Neural progenitor cell (in vitro differentiated cells): ENCODE measurements around the gene MYO18B.

ENCODE experiments used
- EZH2 ChIP-seq: fragments of 200-600 bp; sonication (generic); IDR thresholded peaks from 2 replicates; pipeline ENCODE4 v1.6.1; 2017; ENCODE audit warnings: antibody characterized with exemption, mild to moderate bottlenecking, moderate library complexity
- TF ChIP-seq, protein P1 (sequence below): fragments of 200-600 bp; sonication (generic); IDR thresholded peaks from 2 replicates; pipeline ENCODE4 v1.5.1; 2017; ENCODE audit warnings: antibody characterized with exemption, mild to moderate bottlenecking

DNA sequence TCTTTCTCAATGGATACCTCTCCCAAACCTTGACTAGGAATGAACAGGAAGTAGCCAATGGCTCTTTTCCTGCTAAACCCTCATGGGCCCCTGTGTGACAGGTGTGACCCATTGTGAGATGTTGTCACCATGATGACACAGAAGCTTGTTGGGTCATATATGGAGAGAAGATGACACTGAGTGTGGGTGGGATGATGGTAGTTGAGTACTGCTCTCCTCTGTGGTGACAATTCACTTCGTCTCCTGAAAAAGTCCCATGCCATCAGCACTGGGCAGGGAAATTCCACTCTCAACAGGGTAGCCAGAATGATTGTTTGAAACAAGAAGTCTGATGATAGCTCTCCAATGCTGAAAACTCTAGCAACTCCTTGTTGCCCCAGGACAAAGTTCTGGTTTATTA is 333.3 kb downstream of the MYO18B start:
- TF ChIP-seq, protein P1, sequence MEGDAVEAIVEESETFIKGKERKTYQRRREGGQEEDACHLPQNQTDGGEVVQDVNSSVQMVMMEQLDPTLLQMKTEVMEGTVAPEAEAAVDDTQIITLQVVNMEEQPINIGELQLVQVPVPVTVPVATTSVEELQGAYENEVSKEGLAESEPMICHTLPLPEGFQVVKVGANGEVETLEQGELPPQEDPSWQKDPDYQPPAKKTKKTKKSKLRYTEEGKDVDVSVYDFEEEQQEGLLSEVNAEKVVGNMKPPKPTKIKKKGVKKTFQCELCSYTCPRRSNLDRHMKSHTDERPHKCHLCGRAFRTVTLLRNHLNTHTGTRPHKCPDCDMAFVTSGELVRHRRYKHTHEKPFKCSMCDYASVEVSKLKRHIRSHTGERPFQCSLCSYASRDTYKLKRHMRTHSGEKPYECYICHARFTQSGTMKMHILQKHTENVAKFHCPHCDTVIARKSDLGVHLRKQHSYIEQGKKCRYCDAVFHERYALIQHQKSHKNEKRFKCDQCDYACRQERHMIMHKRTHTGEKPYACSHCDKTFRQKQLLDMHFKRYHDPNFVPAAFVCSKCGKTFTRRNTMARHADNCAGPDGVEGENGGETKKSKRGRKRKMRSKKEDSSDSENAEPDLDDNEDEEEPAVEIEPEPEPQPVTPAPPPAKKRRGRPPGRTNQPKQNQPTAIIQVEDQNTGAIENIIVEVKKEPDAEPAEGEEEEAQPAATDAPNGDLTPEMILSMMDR: no peak
- TF ChIP-seq EZH2: no peak
